Choroid plexus epithelial cell (primary cell): ENCODE results near the gene KIF5A.

Experiments used
- DNase-seq: peaks from one replicate; pipeline ENCODE4 v3.0.0-alpha.2; 2010; ENCODE audit warnings: low read depth
- H3K4me3 ChIP-seq: 2 replicates; pipeline ENCODE4 v1.5.1; 2011; ENCODE audit warnings: low read depth, mild to moderate bottlenecking, control low read depth, low read length, moderate library complexity
- TF ChIP-seq, protein P1 (sequence below): conservative IDR thresholded peaks from 2 replicates; pipeline ENCODE4 v1.5.1; 2011; ENCODE audit warnings: low read depth, mild to moderate bottlenecking, control low read depth, inconsistent platforms, low read length, moderate library complexity

KIF5A gene

DNA sequence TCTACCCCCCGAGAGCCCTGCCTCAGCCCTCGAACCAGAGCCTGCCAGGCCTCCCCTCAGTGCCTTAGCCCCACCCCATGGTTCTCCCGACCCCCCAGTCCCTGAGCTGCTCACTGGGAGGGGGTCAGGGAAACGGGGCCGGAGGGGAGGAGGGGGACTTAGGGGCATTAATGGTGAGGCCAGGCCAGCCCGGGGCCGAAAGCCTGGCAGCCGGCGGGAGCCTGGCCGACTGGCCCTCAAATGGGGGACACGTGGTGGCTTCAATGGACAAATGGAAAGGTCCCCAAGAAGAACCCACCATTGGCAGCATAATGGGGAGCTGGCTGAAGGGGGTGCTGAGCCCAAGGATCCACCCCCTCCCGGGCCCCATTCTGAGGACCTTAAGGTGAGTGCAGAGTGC lies 21.7 kb upstream of the KIF5A start:
- TF ChIP-seq, protein P1, sequence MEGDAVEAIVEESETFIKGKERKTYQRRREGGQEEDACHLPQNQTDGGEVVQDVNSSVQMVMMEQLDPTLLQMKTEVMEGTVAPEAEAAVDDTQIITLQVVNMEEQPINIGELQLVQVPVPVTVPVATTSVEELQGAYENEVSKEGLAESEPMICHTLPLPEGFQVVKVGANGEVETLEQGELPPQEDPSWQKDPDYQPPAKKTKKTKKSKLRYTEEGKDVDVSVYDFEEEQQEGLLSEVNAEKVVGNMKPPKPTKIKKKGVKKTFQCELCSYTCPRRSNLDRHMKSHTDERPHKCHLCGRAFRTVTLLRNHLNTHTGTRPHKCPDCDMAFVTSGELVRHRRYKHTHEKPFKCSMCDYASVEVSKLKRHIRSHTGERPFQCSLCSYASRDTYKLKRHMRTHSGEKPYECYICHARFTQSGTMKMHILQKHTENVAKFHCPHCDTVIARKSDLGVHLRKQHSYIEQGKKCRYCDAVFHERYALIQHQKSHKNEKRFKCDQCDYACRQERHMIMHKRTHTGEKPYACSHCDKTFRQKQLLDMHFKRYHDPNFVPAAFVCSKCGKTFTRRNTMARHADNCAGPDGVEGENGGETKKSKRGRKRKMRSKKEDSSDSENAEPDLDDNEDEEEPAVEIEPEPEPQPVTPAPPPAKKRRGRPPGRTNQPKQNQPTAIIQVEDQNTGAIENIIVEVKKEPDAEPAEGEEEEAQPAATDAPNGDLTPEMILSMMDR: no peak
- DNase-seq: no peak
- H3K4me3 ChIP-seq: no peak overlapping the region

DNA sequence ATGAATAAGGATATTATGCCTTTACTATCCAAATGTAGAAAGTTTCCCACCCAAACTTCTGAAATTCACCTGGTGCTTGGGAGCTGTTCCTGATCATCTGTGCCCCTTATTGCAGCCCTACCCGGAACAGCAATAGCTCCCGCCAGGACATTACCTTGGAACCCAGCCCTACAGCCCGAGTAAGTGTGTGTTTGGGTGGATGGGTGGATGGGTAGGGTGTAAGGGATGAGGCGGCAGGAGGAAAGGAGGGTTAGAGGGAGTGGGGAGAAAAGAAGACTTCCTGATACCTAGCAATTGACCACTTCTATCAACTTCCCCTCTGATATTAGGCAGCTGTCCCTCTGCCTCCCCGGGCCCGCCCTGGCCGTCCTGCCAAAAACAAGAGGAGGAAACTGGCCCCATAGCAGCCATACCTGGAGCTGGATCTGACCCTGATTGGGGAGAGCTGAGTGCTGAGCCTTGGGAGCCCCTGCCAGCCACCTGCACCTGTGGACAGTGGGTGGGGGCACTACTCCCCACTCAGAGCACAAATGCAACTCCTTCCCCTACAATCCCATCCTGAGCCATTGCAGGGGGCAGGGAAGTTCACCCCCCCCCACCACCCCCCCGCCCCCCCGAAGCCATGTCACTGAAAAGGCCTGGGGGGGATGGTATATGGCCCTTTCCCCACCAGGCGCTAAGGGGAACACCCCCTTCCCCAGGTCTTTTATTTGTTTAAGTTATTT lies 20.9 kb upstream of the KIF5A start:
- no peak for DNase-seq
- TF ChIP-seq, protein P1: no peak
- H3K4me3 ChIP-seq: no peak overlapping the region

DNA sequence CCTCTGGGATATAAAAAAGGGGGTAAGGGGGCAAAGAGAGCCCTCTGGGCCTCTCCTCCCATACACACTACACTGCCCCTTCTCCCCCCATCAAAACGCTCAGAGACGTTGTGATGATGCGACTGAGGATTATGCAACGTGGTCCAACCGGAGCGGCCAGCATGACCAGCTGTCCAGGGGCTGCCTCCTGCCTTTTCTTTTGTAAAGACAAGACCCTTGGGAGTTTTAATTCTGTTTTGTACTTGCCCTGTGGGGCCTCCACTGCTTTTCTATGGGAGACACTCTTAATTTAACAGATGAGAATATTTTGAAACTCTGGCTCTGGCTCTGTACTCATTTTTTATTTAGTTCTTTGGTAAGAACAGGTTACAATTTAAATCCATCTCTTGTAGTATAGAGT lies 20.0 kb upstream of the KIF5A start:
- H3K4me3 ChIP-seq: no peak overlapping the region
- DNase-seq: no peak
- TF ChIP-seq, protein P1: no peak

DNA sequence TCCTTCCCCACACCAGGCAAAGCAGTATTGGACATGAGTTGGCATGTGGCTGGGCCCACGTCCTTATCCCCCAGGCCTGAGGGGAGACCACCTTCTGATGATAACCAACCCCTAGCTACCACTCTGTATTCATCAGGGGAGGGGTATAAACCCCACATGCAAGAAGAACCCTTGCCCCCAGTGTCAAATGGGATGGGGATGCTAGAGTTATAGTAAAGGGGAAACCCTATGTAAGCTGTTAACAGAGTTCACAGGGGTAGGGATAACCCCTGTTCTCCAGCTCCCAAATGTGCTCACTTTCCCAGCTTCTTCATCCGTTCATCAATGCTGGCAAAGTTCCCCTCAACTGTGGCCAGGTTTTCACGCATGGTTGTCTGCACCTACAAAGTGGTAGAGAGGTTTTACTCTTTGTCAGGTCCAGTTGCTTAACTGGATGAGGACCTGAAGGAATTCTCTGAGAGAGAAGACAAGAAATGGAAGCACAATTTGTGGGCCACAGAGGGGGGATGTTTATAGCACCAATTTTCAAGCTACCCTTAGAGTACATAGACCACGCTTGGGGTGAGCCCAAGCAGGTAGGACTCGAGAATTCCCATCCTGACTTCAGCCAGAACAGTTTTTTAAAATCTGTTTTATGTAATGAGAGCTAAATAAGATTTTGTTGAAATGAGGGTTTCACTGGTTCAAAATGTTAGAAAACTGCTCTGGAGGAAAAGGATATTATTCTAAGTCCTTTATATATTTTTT lies 19.3 kb upstream of the KIF5A start:
- DNase-seq: no peak
- H3K4me3 ChIP-seq: no peak overlapping the region
- TF ChIP-seq, protein P1: no peak

DNA sequence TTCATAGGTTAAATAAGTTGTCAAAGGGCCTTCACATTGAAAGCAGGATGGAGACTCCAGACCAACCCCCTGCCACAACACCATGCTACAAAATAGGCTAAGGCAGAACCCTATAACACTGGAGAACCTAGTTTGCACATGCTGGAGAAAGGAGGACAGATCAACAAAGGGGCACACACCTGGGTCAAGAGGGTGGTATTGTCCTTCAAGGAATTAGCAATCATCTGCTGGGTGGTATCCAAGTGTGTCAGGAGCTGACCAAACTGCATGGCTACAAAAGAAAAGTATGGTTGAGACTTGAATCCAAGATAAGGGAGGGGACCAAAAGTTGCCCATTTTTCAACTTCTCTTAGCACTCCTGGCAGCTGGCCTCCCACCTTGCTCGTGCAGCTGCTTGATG lies 18.0 kb upstream of the KIF5A start:
- H3K4me3 ChIP-seq: no peak overlapping the region
- DNase-seq: no peak
- TF ChIP-seq, protein P1: no peak

DNA sequence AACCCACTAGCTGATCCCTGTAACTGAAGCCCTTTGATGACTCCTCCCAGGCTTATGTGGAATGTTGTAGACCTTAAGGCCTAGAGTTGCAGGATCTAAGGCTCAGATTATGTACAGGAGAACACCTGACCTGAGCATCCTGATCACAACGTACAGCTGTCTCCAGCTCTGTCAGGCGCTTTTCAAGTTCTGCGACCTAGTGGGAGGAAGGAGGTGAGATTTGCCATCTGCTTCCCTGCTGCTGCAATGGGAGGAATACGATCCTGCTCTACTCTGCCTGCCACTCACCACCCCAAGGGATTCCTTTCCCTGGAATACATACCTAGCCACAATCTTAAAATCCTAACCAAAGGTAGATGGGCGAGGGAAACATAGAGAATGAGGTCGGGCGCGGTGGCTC lies 16.7 kb upstream of the KIF5A start:
- H3K4me3 ChIP-seq: no peak overlapping the region
- TF ChIP-seq, protein P1: no peak

More for the DNA sequence above, 16.7 kb upstream of the KIF5A start:
- no peak for DNase-seq
